Measurements from ENCODE around the gene TSNAX.

Gene TSNAX

DNA sequence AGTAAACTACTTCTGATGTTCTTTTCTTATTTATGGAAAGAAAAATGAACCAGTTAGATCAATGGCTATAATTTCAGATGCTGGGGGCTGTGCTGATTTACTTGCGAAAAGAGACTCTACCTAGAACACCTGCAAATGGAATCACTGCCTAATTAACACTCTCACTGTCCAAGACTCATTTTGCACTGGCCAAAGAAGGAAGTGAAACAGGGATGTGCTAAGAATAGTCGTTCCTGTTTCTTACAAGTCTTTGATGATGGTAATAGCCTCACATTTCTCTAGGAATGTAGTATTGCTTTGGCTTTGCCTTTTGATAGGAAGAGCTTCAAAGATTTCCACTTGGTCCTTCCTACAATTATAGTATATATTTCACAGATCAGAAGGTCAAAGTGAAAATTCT, 12.7 kb upstream of the TSNAX start:
- DNase-seq = no peak

DNA sequence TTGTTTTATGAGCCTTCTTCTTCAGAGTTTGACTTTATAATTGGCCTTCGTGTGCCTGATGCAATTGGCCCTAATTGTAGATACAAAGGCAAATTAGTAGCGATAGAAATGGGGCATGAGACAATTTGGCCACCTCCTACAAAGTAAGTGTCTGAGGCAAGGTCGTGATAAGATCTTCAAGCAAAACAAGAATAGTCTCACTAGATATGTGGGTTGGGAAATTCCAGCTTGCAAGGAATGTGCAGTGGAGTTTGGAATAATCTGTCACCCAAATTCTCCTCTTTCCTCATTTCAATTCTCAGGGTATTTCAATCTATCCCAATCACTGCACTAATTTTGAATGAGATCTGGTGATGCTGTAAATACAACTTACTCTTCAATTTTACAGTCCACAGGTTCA, 11.4 kb upstream of the TSNAX start:
- DNase-seq = no peak

- DNase-seq = no peak
Measured at GRCh38 chr1:231518485-231519034, 9.9 kb upstream of the TSNAX start.

DNA sequence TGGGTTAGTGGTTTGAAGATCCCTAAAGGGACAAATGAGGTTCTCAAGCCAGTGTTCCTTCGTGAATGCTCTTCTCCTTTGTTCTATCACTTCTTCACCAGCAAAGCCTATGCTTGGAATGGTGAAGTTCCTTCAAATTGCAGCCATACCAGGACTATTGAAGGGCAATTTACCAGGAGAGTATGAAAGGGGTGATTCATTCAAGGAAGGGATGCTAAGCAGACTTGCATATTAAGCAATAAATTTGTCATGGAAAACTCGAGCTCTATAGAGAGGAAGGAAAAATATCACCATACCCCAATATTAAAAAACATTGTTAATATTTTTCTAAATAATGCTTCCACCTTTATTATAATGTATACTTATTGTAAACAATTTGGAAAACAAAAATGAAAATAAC, 9.3 kb upstream of the TSNAX start:
- no peak for DNase-seq

GRCh38 chr1:231522038-231522437, 6.4 kb upstream of the TSNAX start:
- no peak for DNase-seq

- no peak for DNase-seq
Measured at GRCh38 chr1:231522931-231523642, 5.4 kb upstream of the TSNAX start.

DNA sequence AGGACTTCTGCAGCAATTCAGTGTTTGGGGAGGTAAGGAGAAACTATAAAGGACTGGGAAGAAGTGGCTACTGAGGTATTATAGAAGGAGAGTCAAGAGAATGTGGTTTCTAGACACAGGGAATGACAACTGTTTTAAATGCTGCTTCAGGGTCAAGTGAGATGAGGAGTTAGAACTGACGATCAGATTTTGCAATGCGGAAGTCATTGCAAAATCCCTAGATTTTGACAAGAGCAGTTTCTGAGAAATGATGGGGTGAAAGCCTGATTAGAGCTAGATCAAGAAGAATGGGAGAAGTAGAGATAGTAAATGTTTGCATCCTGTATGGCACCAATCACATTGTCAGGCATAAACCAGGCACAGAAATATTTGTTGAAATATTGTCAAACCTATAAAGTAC, 4.7 kb upstream of the TSNAX start:
- DNase-seq = no peak

- no peak for DNase-seq
Measured at GRCh38 chr1:231526536-231526935, 1.9 kb upstream of the TSNAX start.

GRCh38 chr1:231527586-231528171, 790 bp upstream of the TSNAX start:
- DNase-seq = no peak

DNA sequence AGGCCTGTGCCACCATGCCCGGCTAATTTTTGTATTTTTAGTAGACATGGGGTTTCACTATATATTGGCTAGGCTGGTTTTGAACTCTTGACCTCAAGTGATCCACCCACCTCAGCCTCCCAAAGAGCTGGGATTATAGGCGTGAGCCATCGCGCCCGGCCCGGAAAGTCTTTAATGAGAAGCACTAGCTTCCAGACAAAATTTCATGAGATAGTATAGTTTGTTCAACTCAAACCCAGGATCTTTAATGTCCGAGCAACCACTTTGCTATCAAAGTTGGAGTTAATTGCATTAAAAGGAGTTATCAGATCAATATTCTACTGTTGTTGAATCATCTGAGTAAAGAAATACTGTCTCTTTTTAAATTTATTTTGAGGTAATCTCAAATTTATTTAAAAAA, 4.8 kb downstream of the TSNAX start:
- no peak for DNase-seq

DNA sequence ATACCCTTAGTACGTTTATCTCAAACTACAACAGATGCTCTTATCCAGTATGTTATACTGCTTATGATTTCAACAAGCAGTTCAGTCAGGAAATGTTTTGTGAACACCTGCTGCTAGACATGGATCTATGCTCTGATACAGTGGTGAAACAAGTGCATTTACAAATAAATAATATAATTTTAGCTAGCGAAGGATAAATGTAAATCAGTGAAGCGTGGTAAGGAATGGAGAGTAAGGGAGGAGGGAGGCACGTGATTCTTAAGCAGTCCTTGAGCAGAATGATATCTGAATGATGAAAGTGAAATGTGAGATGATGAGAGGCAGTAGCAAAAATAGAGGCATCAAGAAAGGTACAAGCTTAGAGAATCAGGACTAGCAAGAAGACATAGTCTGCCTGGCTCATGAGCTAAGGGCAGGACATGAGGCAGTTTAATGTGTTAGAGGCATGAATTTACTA, 6.3 kb downstream of the TSNAX start:
- no peak for DNase-seq

GRCh38 chr1:231536099-231536498, 7.6 kb downstream of the TSNAX start:
- no peak for DNase-seq

DNA sequence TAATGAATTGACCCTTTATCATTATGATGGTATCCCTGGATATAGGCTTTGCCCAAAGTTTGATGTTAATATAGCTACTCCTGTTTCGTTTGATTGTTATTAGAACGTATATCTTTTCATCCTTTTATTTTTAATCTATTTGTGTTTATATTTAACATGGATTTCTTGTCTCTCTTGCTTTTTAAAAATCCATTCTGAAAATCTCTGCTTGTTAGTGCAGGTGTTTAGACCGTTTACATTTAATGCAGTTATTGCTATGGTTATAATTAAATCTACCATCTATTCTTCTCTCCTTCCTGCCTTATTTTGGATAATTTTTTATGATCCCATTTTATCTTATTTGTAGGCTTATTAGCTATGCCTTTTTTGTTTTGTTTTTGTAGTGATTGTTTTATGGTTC, 12.4 kb downstream of the TSNAX start:
- DNase-seq = no peak

- DNase-seq = no peak
Measured at GRCh38 chr1:231541842-231542241, 13.4 kb downstream of the TSNAX start.

GRCh38 chr1:231544943-231545592, 16.6 kb downstream of the TSNAX start:
- DNase-seq = no peak

DNA sequence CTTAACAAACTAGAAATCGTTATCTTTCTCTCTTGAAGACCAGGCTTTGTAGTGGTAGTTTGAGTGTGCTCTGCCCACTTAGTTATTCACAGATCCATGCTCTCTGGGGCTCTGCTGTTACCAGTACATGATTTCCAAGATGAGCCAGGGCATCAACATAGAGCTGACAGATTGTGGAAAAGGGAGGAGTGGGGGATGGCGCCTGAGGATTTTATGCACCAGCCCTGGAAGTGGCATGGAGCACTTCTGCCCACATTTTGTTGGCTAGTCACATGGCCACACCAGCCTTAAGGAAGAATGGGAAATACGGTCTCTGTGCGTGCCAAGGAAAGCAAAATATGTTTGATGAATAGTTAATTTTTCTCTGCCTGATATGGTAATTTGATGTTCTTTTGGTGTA, 18.2 kb downstream of the TSNAX start:
- DNase-seq = no peak

GRCh38 chr1:231549733-231550447, 21.4 kb downstream of the TSNAX start:
- no peak for DNase-seq

DNA sequence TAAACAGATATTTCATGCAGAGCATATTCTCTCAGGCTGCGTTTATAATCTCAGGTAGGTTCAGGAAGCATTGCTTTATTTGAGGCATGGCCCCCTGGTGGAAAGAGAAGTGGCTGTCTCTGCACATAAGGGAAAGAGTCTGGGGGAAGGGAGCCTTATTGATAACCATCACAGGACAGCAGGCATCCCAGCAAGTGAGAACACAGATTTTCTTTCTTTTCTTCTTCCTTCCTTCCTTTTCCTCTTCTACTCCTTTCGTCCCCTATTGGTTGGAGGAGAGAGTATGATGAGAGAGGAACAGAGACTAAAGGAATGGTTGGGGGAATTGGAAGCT, 21.9 kb downstream of the TSNAX start:
- DNase-seq = no peak

DNA sequence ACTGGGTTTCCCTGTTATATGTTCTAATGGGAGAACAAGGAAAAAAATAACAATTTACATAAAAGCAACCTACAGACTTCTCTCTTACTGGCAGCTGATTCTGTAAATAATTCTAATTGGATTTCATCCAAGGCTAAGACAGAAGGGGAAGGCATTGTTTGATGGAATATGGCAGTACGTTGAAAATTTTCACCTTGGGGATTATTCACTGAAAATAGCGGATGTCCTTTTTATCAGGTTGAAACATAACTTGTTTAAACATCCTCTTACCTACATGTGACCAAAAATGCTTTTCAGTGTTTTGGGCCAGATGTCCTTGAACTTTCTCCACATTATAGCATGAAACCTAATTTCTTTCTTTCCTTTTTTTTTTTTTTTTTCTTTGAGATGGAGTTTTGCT, 24.9 kb downstream of the TSNAX start:
- DNase-seq = no peak

- no peak for DNase-seq
Measured at GRCh38 chr1:231554969-231555368, 26.5 kb downstream of the TSNAX start.

DNA sequence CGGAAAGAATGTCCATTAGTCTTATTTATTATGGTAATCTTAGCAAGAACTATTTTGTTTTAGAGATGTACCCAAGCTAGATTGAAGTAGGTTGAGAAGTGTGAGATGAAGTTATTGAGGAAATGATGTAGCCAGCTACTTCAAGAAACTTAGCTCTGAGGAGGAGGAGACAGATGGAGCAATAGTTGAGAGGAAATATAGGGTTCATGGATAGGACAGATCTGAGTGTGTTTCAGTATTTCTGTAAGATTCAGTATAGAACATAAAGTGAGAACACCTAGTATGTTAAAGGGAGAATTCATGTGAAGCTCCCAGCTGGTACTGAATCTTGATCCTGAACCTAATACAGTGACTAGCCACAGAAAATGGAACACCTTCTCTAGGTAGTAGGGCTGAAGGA, 28.9 kb downstream of the TSNAX start:
- DNase-seq = no peak

DNA sequence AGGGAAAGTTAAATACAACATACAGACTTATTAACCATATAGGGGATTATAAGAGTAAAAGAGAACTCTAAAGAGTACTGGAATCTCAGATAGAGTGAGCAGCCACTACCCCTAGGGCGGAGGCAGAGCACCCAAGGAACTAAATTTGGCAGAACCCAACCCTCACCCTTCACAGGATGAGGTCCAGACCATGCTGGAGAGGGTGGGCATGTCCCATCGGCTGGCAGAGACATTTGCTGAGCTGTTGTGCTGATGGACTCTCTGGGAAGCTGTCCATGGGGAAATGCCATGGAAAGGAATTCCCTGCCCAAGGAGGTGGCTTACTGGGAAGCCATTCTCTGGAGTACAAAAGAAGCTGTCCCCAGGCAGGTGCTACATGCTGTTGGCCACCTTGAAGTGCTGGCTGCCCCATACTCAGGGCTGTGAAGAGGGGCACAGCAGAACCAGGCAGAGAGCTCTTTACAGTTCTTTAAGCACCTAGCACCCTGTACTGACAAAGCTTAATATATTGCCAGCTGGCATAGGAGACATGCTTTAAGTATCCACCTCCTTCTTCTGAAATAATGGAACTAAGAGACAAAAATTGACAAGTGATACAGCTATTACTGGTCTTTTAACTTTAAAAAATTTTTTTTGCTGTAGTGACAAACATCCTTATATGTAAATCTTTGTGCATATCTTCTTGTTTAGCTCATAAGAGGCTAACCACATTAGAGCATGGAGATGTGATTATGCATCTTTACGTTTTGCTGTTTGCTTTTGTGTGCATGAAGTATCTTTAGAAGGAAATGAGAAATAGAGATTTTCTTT, 29.6 kb downstream of the TSNAX start:
- no peak for DNase-seq
